Trophoblast cell (in vitro differentiated cells and primary cell): ENCODE results near the gene LENEP.

ENCODE experiments used
- DNase-seq, 2 donors: peaks; one replicate each; pipeline ENCODE4 v3.0.0-alpha.2; 2016
- H2AFZ ChIP-seq: 2 replicates; pipeline ENCODE4 v1.6.1; 2013; ENCODE audit warnings: low read length, moderate library complexity, mild to moderate bottlenecking; ENCODE audit not compliant: insufficient read depth, poor library complexity
- H2AK5ac ChIP-seq: 2 replicates; pipeline ENCODE4 v1.6.1; 2013; ENCODE audit warnings: mild to moderate bottlenecking, low read length
- H2BK120ac ChIP-seq: 2 replicates; pipeline ENCODE4 v1.6.1; 2013; ENCODE audit warnings: low read length, mild to moderate bottlenecking, moderate library complexity; ENCODE audit not compliant: insufficient read depth, poor library complexity
- H2BK12ac ChIP-seq: 2 replicates; pipeline ENCODE4 v1.6.1; 2013; ENCODE audit warnings: mild to moderate bottlenecking, low read length, moderate library complexity
- H2BK5ac ChIP-seq: 2 replicates; pipeline ENCODE4 v1.6.1; 2013; ENCODE audit warnings: low read length, low read depth, moderate library complexity, mild to moderate bottlenecking; ENCODE audit not compliant: poor library complexity
- H3K14ac ChIP-seq: 2 replicates; pipeline ENCODE4 v1.6.1; 2013; ENCODE audit warnings: mild to moderate bottlenecking, low read length
- H3K18ac ChIP-seq: 2 replicates; pipeline ENCODE4 v1.6.1; 2013; ENCODE audit warnings: mild to moderate bottlenecking, low read length
- H3K23ac ChIP-seq: 2 replicates; pipeline ENCODE4 v1.6.1; 2013; ENCODE audit warnings: low read length
- H3K27ac ChIP-seq: 2 replicates; pipeline ENCODE4 v1.5.1; 2013; ENCODE audit warnings: low read depth, mild to moderate bottlenecking, inconsistent platforms, low read length, moderate library complexity
- H3K27me3 ChIP-seq: 2 replicates; pipeline ENCODE4 v1.6.1; 2013; ENCODE audit warnings: inconsistent platforms, mild to moderate bottlenecking, low read length, moderate library complexity; ENCODE audit not compliant: insufficient read depth
- H3K36me3 ChIP-seq, 2 experiments: 1 replicate in 1 of 2; 2 replicates in 1 of 2; pipeline ENCODE4 v1.6.1; 2013; ENCODE audit warnings: low read length in 2 of 2, mild to moderate bottlenecking in 2 of 2, moderate library complexity in 1 of 2; ENCODE audit not compliant: insufficient read depth in 2 of 2, control insufficient read depth in 1 of 2
- H3K4ac ChIP-seq: 2 replicates; pipeline ENCODE4 v1.6.1; 2013; ENCODE audit warnings: low read depth, mild to moderate bottlenecking, low read length, moderate library complexity
- H3K4me1 ChIP-seq, 2 experiments: 1 replicate in 1 of 2; 2 replicates in 1 of 2; pipeline ENCODE4 v1.6.1; 2013; ENCODE audit warnings: low read length in 2 of 2, mild to moderate bottlenecking in 2 of 2, moderate library complexity in 1 of 2; ENCODE audit not compliant: insufficient read depth in 2 of 2, control insufficient read depth in 1 of 2
- H3K4me2 ChIP-seq: 2 replicates; pipeline ENCODE4 v1.6.1; 2013; ENCODE audit warnings: inconsistent platforms, mild to moderate bottlenecking, low read length, moderate library complexity
- H3K4me3 ChIP-seq: 2 replicates; pipeline ENCODE4 v1.5.1; 2013; ENCODE audit warnings: mild to moderate bottlenecking, low read depth, low read length, inconsistent platforms
- H3K79me1 ChIP-seq: one replicate; pipeline ENCODE4 v1.6.1; 2013; ENCODE audit warnings: low read length
- H3K79me2 ChIP-seq: 2 replicates; pipeline ENCODE4 v1.6.1; 2013; ENCODE audit warnings: low read length, mild to moderate bottlenecking; ENCODE audit not compliant: control insufficient read depth, insufficient read depth, poor library complexity
- H3K9ac ChIP-seq: 2 replicates; pipeline ENCODE4 v1.6.1; 2013; ENCODE audit warnings: mild to moderate bottlenecking, low read length
- H3K9me3 ChIP-seq: 2 replicates; pipeline ENCODE4 v1.6.1; 2013; ENCODE audit warnings: low read depth, mild to moderate bottlenecking, control low read depth, inconsistent platforms, low read length; ENCODE audit not compliant: insufficient read depth
- H4K12ac ChIP-seq: 2 replicates; pipeline ENCODE4 v1.6.1; 2013; ENCODE audit warnings: low read depth, mild to moderate bottlenecking, low read length, moderate library complexity
- H4K8ac ChIP-seq: 2 replicates; pipeline ENCODE4 v1.6.1; 2013; ENCODE audit warnings: low read depth, mild to moderate bottlenecking, low read length, moderate library complexity
- H4K91ac ChIP-seq: one replicate; pipeline ENCODE4 v1.6.1; 2013; ENCODE audit warnings: low read depth, mild to moderate bottlenecking, low read length, moderate library complexity
- WGBS: extraction: QIAGEN DNeasy Blood & Tissue Kit; methylation state at CpG from one replicate; pipeline ENCODE4 v1.1.7; 2013; ENCODE audit warnings: missing lambda C conversion rate; ENCODE audit not compliant: insufficient read length, insufficient coverage; ENCODE audit errors: extremely low coverage; 5-methylcytosine and 5-hydroxymethylcytosine counted together

Gene LENEP

GRCh38 chr1:154989195-154989860, 4.1 kb upstream of the LENEP start:
- no peak for DNase-seq
- H3K14ac ChIP-seq: no peak overlapping the region
- no peaks in the 10 kb centered on the region for H3K79me1 ChIP-seq
- no peak overlapping the region for H3K4me2 ChIP-seq
- no peak overlapping the region for H2BK5ac ChIP-seq
- H3K9me3 ChIP-seq: peaks cover 2% of the 10 kb centered on the region
- no peaks in the 10 kb centered on the region for H3K4me1 ChIP-seq
- no peaks in the 10 kb centered on the region for H3K27me3 ChIP-seq
- no peak overlapping the region for H4K91ac ChIP-seq
- H3K79me2 ChIP-seq: no peaks in the 10 kb centered on the region
- H3K27ac ChIP-seq: no peak overlapping the region
- H4K12ac ChIP-seq: no peak overlapping the region
- H4K8ac ChIP-seq: no peak overlapping the region
- H3K9ac ChIP-seq: no peak overlapping the region
- no peak overlapping the region for H3K4me3 ChIP-seq
- no peak overlapping the region for H3K23ac ChIP-seq
- peaks cover 26 to 36% of the 10 kb centered on the region in 2 experiments for H3K36me3 ChIP-seq
- no peak overlapping the region for H2AFZ ChIP-seq
- no peak overlapping the region for H3K18ac ChIP-seq
- H2AK5ac ChIP-seq: no peak overlapping the region
- H2BK12ac ChIP-seq: no peak overlapping the region
- no peak overlapping the region for H3K4ac ChIP-seq
- no CpG with 5 or more reads among the region's 3 CpGs for WGBS
- no peak overlapping the region for H2BK120ac ChIP-seq

GRCh38 chr1:154990276-154990675, 3.1 kb upstream of the LENEP start:
- H3K9me3 ChIP-seq: peaks cover 2% of the 10 kb centered on the region
- H3K4me2 ChIP-seq: no peak overlapping the region
- WGBS: no CpG with 5 or more reads among the region's 8 CpGs
- H3K4ac ChIP-seq: no peak overlapping the region
- no peak overlapping the region for H2BK12ac ChIP-seq
- H4K91ac ChIP-seq: no peak overlapping the region
- no peak overlapping the region for H3K14ac ChIP-seq
- no peak for DNase-seq
- no peak overlapping the region for H3K18ac ChIP-seq
- no peaks in the 10 kb centered on the region for H3K4me1 ChIP-seq
- no peaks in the 10 kb centered on the region for H3K79me1 ChIP-seq
- no peak overlapping the region for H2AK5ac ChIP-seq
- H4K12ac ChIP-seq: no peak overlapping the region
- no peak overlapping the region for H2AFZ ChIP-seq
- H3K27ac ChIP-seq: no peak overlapping the region
- no peak overlapping the region for H4K8ac ChIP-seq
- no peak overlapping the region for H2BK5ac ChIP-seq
- no peak overlapping the region for H3K23ac ChIP-seq
- no peak overlapping the region for H2BK120ac ChIP-seq
- no peak overlapping the region for H3K4me3 ChIP-seq
- peaks cover 26 to 36% of the 10 kb centered on the region in 2 experiments for H3K36me3 ChIP-seq
- no peaks in the 10 kb centered on the region for H3K79me2 ChIP-seq
- H3K27me3 ChIP-seq: no peaks in the 10 kb centered on the region
- no peak overlapping the region for H3K9ac ChIP-seq

- H3K14ac ChIP-seq: no peak overlapping the region
- peaks cover 20 to 30% of the 10 kb centered on the region in 2 experiments for H3K36me3 ChIP-seq
- no peak overlapping the region for H4K91ac ChIP-seq
- H2BK120ac ChIP-seq: no peak overlapping the region
- H3K79me2 ChIP-seq: no peaks in the 10 kb centered on the region
- H4K8ac ChIP-seq: no peak overlapping the region
- H3K4me3 ChIP-seq: no peak overlapping the region
- H3K4me1 ChIP-seq: no peaks in the 10 kb centered on the region
- no peaks in the 10 kb centered on the region for H3K9me3 ChIP-seq
- no peak overlapping the region for H3K4ac ChIP-seq
- no peak overlapping the region for H2BK5ac ChIP-seq
- no peak overlapping the region for H3K23ac ChIP-seq
- no peak overlapping the region for H3K18ac ChIP-seq
- no peak overlapping the region for H2AFZ ChIP-seq
- H3K9ac ChIP-seq: no peak overlapping the region
- H4K12ac ChIP-seq: no peak overlapping the region
- no peaks in the 10 kb centered on the region for H3K27me3 ChIP-seq
- H3K4me2 ChIP-seq: no peak overlapping the region
- no peak overlapping the region for H3K27ac ChIP-seq
- no peak for DNase-seq
- 100% methylated on average over 1 of the region's 14 CpGs for WGBS
- H2AK5ac ChIP-seq: no peak overlapping the region
- H3K79me1 ChIP-seq: no peaks in the 10 kb centered on the region
- H2BK12ac ChIP-seq: no peak overlapping the region
These were observed 440 bp upstream of the LENEP start for GRCh38 chr1:154992721-154993571.

DNA sequence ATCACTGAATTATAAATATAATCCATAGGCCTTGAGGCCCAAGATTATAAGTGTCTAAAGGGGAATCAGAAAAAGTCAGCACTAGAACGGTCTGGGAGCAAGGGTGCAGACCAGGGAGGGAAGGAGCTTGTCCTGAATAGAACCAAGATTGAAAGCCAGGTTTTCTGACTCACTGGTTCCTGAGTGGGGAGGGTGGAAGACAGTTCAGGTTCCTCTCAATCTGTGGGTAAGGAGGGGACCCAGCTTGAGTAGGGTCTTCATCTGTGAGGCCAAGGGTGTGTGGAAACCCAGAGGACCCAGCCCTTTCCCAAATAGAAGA, 842 bp downstream of the LENEP start:
- H4K8ac ChIP-seq: no peak overlapping the region
- no peak overlapping the region for H4K91ac ChIP-seq
- H3K27me3 ChIP-seq: no peaks in the 10 kb centered on the region
- no peaks in the 10 kb centered on the region for H3K79me2 ChIP-seq
- H3K4ac ChIP-seq: no peak overlapping the region
- H3K14ac ChIP-seq: no peak overlapping the region
- H2BK12ac ChIP-seq: no peak overlapping the region
- H4K12ac ChIP-seq: no peak overlapping the region
- peaks cover 10 to 17% of the 10 kb centered on the region in 2 experiments for H3K36me3 ChIP-seq
- H2AK5ac ChIP-seq: no peak overlapping the region
- no peak overlapping the region for H3K27ac ChIP-seq
- H3K9ac ChIP-seq: no peak overlapping the region
- H3K4me1 ChIP-seq: peaks cover 3% of the 10 kb centered on the region in 2 experiments
- H3K79me1 ChIP-seq: no peaks in the 10 kb centered on the region
- no peak overlapping the region for H3K18ac ChIP-seq
- WGBS: no CpG with 5 or more reads among the region's 1 CpG
- no peaks in the 10 kb centered on the region for H3K9me3 ChIP-seq
- H2BK5ac ChIP-seq: no peak overlapping the region
- H3K4me3 ChIP-seq: no peak overlapping the region
- H2BK120ac ChIP-seq: no peak overlapping the region
- DNase-seq: no peak
- no peak overlapping the region for H3K23ac ChIP-seq
- H3K4me2 ChIP-seq: no peak overlapping the region
- H2AFZ ChIP-seq: no peak overlapping the region
